ENCODE results near the gene NR1D1. TPM values are rescaled to one million over a fixed set of nuclear protein-coding genes. Genes with fewer than 3 reads are reported as not detected.

NR1D1 gene
- total and polyA plus RNA-seq, 2 of the 13 experiments (the other 11 are each of a cell fraction or from before 2014, with no cell fraction given): 2.1 to 2.7 TPM

DNA sequence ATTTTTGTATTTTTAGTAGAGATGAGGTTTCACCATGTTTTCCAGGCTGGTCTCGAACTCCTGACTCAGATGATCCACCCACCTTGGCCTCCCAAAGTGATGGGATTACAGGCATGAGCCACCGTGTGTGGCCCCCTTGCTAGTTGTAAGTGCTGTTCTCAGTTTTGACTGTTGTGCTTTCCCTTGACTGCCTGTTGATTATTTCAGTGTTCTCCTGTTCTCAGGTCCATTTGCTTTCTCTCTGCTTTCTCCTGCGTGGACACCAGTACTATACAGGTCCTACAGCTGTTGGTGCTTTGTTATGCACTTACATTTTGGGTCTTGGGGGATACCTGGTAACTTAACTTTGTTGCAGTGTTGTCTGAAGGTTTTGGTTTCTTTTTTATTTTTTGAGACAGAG is 48.1 kb upstream of the NR1D1 start:
- no peak overlapping the region for H2AFZ ChIP-seq (ENCODE audit: low read length)
- peaks cover 9% of the 10 kb centered on the region; the same call in 1 of the 2 replicates for H3K4me1 ChIP-seq (ENCODE audit: insufficient read depth, low read length)
- CTCF ChIA-PET (ENCODE audit: low intra/inter-chr PET ratio, low total read pairs): no interaction called here
- POLR2A ChIA-PET: interaction anchor here (1.1 kb wide), 1 partner anchor 9 kb away, joined by 12 read pairs; the partner anchor contains the start of gene CASC3
- no peak overlapping the region for H3K9ac ChIP-seq (ENCODE audit: insufficient read depth, low read depth, low read length)
- BruUV-seq (replicated peaks): no TSS peak
- H3K4me2 ChIP-seq (ENCODE audit: low read depth, low read length): no peak overlapping the region
- DNase-seq (ENCODE audit: low spot score) (no peak), FAIRE-seq (no peak), ATAC-seq (no peak)
- H3K4me3 ChIP-seq (replicated peaks in 1 of 3; ENCODE audit: insufficient read depth in 1 of 3, low read depth in 2 of 3, low read length in 3 of 3): no peak overlapping the region
- no peak overlapping the region for H3K27ac ChIP-seq (ENCODE audit: extremely low read length, insufficient read depth, low read length)
- intact Hi-C loops (cut with micrococcal nuclease; ENCODE audit: unreplicated experiment): no loop called here
- peaks cover 29 to 69% of the 10 kb centered on the region in 2 experiments for H3K36me3 ChIP-seq (replicated peaks in 1 of 2; ENCODE audit: control insufficient read depth in 1 of 2, insufficient read depth in 2 of 2, low read length in 2 of 2)
- H3K27me3 ChIP-seq (ENCODE audit: control insufficient read depth in 1 of 2, insufficient read depth in 2 of 2, low read length in 2 of 2): no peaks in the 10 kb centered on the region
- TF ChIP-seq REL (CRISPR knock-in tag; conservative IDR thresholded peaks at IDR 0.05) (no peak), ZNF432 (CRISPR knock-in tag; IDR thresholded peaks at IDR 0.05; ENCODE audit: borderline replicate concordance) (no peak), CSRNP1 (CRISPR knock-in tag; IDR thresholded peaks at IDR 0.05) (no peak), JUN (CRISPR knock-in tag; IDR thresholded peaks at IDR 0.05) (no peak), PAXIP1 (CRISPR knock-in tag; conservative IDR thresholded peaks at IDR 0.05) (no peak), MTF1 (CRISPR knock-in tag; IDR thresholded peaks at IDR 0.05) (no peak)
- in situ Hi-C loops (cut with HindIII; ENCODE audit: extremely low pct_ligation_motif_present, low pct_unique_long_range_greater_than_20kb): no loop called here
- WGBS (ENCODE audit: low lambda C conversion rate): 90% methylated on average over 3 of the region's 3 CpGs
- peaks cover 48% of the 10 kb centered on the region for H3K79me2 ChIP-seq (ENCODE audit: insufficient read depth, low read length)
- no peaks in the 10 kb centered on the region for H3K9me3 ChIP-seq (ENCODE audit: low read length)
- H4K20me1 ChIP-seq (ENCODE audit: insufficient read depth, low read length): 0 out of 2 replicates have a peak, but pooled peaks cover 4% of the 10 kb centered on the region
